Bronchial epithelial cell (primary cell): ENCODE measurements around the gene KCND2. TPM values are rescaled to one million over a fixed set of nuclear protein-coding genes. Genes with fewer than 3 reads are reported as not detected.

ENCODE experiments used
- DNase-seq: peaks from one replicate; pipeline ENCODE4 v3.0.0-alpha.2; 2010; ENCODE audit warnings: low read depth
- FAIRE-seq: peaks from 2 replicates; lab custom pipeline; 2011; peaks lifted over from hg19 to GRCh38; lab: Jason Lieb, UNC
- H3K27me3 ChIP-seq: 2 replicates; pipeline ENCODE4 v1.5.1; 2011; ENCODE audit warnings: low read length; ENCODE audit not compliant: control insufficient read depth, insufficient read depth
- H3K36me3 ChIP-seq: 2 replicates; pipeline ENCODE4 v1.5.1; 2011; ENCODE audit warnings: low read length; ENCODE audit not compliant: control insufficient read depth, insufficient read depth
- H3K4me3 ChIP-seq: 2 replicates; pipeline ENCODE4 v1.5.1; 2011; ENCODE audit warnings: mild to moderate bottlenecking, low read depth, low read length, control low read depth
- CTCF ChIP-seq: IDR thresholded peaks from 2 replicates; pipeline ENCODE4 v1.5.1; 2011; ENCODE audit warnings: mild to moderate bottlenecking, moderate library complexity, low read length, control low read depth, inconsistent platforms; ENCODE audit not compliant: insufficient read depth, severe bottlenecking
- total RNA-seq: library from RNA; depleted of rRNA; stranded (reverse); fragments of >200 nt; gene quantifications from 2 replicates; pipeline ENCODE4 v1.2.1, GENCODE V29; 2014

KCND2 gene
- total RNA-seq, 1 donor from 2014 or later, result under 0.01 TPM

- TF ChIP-seq CTCF, result no peak
- FAIRE-seq, result no peak
Observed at GRCh38 chr7:120241973-120242372, 31.0 kb upstream of the KCND2 start.

GRCh38 chr7:120254845-120255244 is 18.1 kb upstream of the KCND2 start:
- Histone ChIP-seq H3K36me3 (no peaks in the 10 kb centered on the region), H3K27me3 (no peaks in the 10 kb centered on the region), H3K4me3 (no peak overlapping the region)
- DNase-seq, result no peak
- TF ChIP-seq CTCF, result no peak
- no peak for FAIRE-seq

More at GRCh38 chr7:120241973-120242372, 31.0 kb upstream of the KCND2 start:
- DNase-seq, result no peak
- Histone ChIP-seq H3K4me3 (no peak overlapping the region), H3K36me3 (no peaks in the 10 kb centered on the region), H3K27me3 (no peaks in the 10 kb centered on the region)

- no peak for FAIRE-seq
Observed at GRCh38 chr7:120256344-120257070, 16.5 kb upstream of the KCND2 start.

GRCh38 chr7:120259386-120259785 is 13.6 kb upstream of the KCND2 start:
- no peak for TF ChIP-seq CTCF
- FAIRE-seq (no peak), DNase-seq (peak; percentile 35)
- no peaks in the 10 kb centered on the region for H3K27me3 ChIP-seq
- H3K36me3 ChIP-seq, result no peaks in the 10 kb centered on the region
- no peak overlapping the region for H3K4me3 ChIP-seq

More at GRCh38 chr7:120256344-120257070, 16.5 kb upstream of the KCND2 start:
- no peaks in the 10 kb centered on the region for H3K27me3 ChIP-seq
- no peak for DNase-seq
- TF ChIP-seq CTCF, result no peak
- no peak overlapping the region for H3K4me3 ChIP-seq
- no peaks in the 10 kb centered on the region for H3K36me3 ChIP-seq

GRCh38 chr7:120260111-120260510 is 12.9 kb upstream of the KCND2 start:
- H3K4me3 ChIP-seq, result no peak overlapping the region
- DNase-seq, result no peak
- H3K27me3 ChIP-seq, result no peaks in the 10 kb centered on the region
- no peak for FAIRE-seq
- no peaks in the 10 kb centered on the region for H3K36me3 ChIP-seq
- TF ChIP-seq CTCF, result no peak
